Right forelimb (tissue), 1 donor: ENCODE data around the gene ARID4B.

Experiments
- DNase-seq: peaks from one replicate; pipeline ENCODE4 v3.0.0-alpha.2; 2018

Gene ARID4B

DNA sequence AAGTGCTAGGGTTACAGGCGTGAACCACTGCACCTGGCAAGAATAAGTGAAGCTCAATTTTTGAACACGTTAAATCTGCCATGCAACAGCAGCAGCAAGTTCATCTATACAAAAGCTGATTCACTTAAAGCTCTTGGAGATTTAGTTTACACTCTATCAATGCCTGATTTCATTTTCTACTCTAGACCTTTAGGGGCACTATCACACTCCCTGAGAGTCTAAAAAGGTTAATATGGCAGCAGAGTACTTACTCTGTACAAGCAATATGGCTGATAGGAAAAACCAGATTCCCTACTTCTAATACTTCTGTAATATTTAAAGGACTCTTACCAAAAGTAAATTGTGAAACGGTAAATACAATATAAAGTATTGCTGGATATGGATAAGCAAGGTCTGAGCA is 171.7 kb downstream of the ARID4B start:
- DNase-seq: no peak

DNA sequence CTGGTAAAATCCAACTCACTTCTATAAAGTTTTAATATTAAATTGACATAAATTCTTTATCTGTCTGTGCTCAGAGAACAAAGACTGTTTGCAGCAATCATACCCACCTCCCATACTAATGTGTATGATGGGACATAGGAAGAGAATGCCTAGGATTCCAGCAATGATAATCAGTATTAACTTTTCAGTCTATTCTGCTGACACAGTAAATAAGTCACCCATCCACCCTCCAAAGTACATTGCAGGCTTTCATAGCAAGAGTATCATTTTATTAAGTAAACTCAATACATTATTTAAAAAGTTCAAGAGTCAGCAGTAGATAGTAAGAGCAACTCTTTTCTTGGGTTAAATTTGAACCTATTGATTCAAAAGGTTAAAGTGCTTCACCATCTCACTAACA is 175.7 kb downstream of the ARID4B start:
- no peak for DNase-seq

DNA sequence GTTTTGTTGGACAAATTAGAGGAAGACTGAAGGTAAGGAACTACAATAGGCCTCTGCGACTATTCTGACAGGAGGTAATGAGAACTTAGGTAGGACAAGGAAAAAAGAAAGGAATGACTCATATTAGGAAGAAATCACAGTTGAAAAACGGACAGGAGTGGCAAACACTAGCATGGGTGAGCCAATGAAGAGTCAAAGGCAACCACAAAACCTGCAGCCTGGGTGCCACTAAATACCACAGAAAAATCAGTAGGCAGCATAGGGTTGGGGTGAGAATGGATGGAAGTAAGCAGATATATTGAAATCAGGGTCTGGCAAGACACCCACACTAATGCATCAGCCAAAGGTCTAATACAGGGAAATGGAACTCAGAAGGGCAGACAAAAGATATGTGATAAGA is 176.9 kb downstream of the ARID4B start:
- no peak for DNase-seq

DNA sequence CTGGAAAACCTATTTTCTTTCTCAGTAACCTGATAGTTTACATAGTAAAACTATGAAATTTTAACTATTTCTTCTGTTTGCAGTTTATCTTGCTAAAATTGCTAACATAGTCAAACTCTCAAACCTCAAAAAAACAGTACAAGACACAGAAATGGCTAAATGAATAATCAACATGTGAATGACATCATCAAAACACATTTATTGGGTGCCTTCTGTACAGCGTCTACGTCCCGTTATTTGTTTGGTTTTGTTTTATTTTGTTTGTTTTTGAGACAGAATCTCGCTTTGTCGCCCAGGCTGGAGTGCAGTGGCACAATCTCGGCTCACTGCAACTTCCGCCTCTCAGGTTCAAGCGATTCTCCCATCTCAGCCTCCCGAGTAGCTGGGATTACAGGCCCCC is 178.2 kb downstream of the ARID4B start:
- no peak for DNase-seq

DNA sequence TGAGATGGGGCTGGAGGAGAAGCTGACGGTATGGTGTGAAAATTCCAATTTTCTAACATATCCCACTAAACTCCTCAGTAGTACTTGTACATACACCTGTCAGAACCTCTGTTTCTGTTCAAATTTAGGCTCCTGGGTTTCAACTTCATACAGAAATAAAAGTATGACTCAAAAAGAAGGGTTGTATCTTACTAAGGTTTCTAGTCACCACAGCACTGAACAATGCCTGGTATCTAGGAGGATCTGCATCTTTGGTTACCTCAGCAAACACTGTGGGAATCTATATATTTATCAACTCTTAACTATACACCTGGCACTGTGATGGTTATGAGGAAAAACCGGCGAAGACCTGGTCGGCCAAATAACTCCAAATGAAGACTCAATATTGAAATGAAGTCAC is 180.7 kb downstream of the ARID4B start:
- DNase-seq: no peak

DNA sequence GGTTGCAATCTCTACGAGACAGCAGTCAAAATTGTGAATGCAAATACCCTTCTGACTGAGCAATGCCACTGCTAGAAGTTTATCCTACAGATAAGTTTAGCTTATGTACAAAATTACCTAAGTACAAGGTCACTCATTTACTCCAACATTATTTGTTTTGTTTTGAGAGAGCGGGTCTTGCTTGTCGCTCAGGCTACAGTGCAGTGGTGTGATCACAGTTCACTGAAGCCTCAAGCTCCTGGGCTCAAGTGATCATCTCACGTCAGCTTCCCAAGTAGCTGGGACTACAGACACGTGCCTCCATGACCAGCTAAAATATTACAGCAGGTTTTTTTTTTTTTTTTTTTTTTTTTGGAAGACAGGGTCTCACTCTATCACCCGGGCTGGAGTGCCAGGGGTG is 182.3 kb downstream of the ARID4B start:
- no peak for DNase-seq

DNA sequence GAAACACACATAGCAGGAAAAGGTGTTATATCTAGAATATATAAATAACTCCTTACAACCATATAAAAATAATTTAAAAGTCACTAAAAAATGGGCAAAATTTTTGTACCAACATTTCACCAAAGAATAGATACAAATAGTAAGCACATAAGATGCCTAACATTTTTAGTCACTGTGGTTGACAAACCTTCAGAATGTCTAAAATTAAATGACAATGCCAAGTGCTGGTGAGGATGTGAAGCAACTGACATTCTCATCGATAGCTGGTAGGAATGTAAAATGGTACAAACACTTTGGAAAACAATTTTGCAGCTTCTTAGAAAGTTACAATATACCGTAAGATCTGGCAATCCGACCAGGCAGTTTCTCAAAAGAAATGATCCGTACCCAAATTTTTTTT is 185.0 kb downstream of the ARID4B start:
- DNase-seq: no peak

DNA sequence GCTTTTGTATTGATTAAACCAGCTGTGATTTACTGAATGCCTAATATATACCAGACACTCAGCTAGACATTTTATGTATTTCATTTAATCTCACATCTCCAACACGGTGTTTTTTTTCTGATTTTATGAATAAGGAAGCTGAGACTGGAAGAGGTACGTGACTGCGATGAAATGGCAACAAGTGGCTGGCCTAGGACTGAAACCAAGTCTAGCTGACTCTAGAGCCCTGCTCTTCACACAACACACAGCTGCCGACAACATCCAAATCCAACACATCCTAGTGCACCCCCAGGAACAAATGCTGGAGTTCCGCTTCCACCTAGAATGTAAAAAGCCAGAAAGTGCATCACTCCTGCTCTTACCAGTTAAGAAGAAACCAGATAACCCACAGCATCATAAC is 188.7 kb downstream of the ARID4B start:
- DNase-seq: no peak

DNA sequence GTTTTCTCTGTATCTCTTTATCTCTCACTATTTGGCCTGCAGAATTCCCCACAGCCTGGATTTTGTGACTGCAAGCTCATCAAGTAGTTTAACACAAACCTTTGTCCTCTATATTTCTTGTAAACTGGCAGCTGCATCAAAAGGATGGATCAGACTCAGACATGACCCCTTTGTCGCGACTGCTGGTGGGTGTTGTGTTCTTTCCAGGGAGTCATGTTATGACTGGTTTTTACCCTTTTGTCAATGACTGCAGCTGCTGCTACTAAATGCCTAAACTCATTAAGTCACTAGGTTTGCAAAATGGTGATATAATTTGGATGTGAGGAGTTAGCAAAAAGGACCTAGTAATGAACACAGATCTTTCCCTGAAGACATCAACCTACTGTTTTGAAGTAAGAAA is 189.2 kb downstream of the ARID4B start:
- no peak for DNase-seq

DNA sequence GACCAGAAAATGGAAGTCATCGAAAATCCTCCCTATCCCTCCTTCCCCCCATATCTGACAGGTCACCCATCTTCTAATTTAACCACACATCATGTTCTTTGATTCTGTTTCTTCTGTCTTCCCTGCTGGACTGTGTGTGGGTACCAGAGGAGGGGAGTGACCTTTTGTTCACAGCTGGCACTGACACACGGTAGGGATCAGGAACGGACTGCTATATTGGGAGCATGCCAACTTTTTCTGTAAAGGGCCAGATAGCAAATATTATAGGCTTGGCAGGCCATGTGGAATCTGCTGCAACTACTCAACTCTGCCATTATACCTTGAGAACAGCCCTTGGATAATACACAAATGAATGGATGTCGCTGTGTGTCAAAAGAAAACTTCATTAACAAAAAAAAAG is 191.9 kb downstream of the ARID4B start:
- DNase-seq: no peak

DNA sequence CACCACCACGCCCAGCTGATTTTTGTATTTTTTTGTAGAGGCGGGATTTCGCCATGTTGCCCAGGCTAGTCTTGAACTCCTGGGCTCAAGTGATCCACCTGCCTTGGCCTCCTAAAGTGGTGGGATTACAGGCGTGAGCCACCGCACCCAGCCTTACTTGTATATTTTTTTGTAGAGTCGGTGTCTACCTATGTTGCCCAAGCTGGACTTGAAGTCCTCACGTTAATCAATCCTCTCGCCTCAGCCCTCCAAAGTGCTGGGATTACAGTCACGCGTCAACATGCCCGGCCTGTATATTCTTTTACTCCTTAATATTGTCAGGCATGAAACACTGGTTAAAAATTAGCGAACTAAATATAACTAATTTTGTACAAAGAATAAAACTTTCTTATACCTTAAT is 193.8 kb downstream of the ARID4B start:
- no peak for DNase-seq

DNA sequence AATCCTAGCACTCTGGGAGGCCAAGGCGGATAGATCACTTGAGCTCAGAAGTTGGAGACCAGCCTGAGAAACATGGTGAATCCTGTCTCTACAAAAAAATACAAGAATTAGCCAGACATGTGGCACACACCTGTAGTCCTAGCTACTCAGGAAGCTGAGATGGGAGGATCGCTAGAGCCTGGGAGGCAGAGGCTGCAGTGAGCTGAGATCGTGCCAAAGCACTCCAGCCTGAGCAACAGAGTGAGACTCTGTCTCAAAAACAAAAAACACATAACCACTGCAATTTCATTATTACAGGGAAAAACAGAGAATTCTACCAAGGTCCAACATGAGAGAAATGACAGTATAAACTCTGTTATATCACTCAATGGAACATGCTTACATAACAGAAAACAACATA is 194.9 kb downstream of the ARID4B start:
- no peak for DNase-seq

DNA sequence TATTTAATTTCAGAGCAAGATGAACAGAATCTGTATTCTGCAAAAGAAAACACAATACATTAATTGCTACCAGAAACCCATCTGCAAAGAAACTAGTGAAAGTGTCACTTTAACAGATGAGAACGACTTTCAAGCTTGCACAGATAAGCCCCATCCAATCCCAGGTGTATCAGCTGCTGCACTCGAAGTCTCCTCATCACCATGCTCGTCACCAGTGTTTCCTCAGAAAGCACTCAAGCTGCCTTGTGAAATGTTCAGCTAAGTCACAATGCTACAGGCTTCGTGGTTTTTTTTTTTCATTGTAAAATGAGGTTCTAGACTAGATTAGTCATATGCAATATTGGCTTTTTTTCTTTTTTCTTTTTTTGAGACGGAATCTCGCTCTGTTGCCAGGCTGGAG is 196.0 kb downstream of the ARID4B start:
- no peak for DNase-seq

DNA sequence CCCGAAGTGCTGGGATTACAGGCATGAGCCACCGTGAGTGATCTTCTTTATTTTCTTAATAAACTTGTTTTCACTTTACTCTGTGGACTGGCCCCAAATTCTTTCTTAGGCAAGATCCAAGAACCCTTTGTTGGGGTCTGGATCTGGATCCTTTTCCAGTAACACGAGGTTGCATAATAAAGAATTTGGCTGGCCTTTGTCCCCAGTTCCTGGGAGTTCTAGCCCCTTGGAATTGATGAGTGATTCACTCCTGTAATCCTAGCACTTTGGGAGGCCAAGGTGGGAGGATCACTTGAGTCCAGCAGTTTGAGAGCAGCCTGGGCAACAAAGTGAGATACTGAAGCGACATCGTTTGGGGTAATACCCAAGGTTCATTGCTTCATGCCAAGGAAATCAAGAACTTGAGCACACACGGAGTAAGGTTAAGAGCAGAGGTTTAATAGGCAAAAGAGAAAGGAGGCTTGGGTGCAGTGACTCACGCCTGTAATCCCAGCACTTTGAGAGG is 197.2 kb downstream of the ARID4B start:
- no peak for DNase-seq

DNA sequence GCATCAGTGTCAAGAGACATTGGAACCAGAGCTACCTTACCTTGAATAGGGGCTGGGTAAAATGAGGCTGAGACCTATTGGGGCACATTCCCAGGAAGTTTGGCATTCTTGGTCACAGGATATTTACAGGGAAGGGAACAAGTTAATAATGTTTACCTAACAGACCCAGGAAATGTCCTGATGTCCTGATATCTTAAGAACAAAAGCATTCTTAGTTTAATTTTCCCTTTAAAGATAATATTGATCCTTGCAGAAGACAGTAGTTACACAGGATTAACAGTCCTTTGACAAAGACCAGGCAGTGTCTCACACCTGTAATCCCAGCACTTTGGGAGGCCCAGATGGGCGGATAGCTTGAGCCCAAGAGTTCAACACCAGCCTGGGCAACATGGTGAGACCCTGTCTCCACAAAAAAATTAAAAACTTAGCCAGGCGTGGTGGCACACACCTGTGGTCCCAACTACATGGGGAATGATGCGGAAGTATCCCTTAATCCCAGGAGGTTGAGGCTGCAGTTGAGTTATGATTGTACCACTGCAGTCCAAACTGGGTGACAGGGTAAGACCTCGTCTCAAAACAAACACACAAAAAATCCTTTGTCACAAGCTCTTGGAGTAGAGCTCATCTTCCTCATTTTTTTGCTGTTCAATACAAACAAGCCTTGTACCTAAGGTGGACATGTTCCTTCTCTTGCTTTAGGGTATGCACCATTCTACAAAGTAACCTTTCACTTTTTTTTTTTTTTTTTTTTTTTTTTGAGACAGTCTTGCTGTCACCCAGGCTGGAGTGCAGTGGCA is 198.0 kb downstream of the ARID4B start:
- DNase-seq: no peak

DNA sequence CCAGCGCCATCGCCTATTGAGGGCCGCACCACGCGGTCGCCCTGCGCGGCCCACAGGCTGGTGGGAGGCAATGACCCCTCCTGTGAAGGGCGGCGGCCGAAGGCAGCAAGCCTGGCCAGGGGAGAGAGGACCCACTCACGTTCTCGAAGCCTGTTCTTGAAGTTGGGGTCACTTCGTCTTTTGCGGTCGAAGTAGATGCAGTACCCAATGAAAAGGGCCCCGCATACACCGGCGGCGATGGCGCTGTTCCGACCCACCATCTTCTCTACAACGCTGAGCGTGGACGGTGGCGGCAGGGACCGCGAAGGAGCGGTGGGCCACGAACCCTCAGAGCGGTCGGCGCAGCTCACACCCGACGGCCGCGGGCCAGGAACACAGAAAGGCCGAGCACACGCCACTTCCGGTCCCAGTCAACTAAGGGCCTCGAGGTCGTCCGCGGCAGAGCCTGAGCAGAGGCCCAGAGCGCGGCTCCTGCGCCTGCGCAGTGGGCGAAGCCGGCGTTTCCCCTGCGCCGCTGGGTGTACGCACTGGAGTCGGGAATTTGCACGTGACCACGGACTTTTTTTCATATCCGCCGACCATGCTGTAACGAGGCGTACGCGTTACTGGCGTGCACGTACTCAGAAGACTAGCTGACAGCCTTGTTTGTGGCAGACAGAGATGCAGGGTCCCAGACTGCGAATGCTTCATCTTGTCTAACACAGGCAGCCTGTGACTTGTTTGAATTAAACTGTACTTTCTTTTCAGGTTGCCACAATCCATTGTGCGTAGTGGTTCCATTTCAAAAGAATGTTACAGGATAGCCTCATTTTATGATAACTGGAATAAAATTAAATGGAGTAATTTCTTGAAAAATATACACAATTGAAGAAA is 199.3 kb downstream of the ARID4B start, which contains the start of gene TOMM20:
Gene TOMM20 (minus strand): TSS at position 382 of the 873 bp plus-strand sequence. CDS start 122 bp downstream, at position 260.
- peak; percentile 97 for DNase-seq

DNA sequence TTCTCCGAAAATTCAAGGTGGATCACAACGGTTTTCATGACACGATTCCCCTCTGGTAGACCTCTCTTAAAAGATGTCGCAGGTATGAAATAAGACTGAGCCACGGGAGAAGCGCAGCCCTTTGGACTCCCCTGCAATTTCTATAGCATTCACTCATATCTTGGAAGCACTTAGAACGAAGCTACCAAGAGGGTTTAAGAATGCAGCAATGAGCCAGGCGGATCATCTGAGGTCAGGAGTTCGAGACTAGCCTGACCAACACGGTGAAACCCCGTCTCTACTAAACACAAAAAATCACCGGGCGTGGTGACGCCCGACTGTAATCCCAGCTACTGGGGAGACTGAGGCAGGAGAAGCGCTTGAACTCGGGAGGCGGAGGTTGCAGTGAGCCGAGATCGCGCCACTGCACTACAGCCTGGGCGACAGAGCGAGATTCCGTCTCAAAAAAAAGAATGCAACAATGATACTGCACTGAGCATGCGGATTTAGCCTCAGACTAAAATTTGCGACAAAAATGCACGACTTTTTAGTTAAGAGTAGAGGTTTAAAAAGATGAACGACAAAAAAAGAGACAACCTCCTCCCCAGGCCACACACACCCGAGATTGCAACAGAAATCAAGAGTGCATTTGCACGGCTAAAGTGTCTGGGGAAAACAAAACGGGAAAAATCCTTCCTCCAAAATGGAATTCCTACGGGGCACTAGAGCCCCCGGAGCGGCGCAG is 200.1 kb downstream of the ARID4B start:
- no peak for DNase-seq

DNA sequence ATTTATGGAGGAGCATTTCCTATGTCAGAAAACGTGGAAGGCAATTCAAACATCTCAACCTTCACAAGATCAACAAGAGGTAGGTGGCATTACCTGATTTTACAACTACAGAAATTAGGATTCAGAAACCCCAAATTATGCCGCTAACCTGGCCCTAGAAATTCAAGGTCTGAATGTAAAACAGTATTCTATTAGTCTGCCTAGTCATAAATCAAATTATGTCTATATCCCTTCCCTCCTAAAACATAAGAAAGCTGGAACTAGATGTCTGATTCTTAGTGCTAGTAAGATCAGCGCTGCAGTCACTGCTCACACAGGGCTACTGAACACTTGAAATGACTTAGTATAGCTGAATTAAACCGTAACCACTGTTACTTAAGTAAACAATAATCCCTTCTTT is 200.8 kb downstream of the ARID4B start:
- DNase-seq: no peak

DNA sequence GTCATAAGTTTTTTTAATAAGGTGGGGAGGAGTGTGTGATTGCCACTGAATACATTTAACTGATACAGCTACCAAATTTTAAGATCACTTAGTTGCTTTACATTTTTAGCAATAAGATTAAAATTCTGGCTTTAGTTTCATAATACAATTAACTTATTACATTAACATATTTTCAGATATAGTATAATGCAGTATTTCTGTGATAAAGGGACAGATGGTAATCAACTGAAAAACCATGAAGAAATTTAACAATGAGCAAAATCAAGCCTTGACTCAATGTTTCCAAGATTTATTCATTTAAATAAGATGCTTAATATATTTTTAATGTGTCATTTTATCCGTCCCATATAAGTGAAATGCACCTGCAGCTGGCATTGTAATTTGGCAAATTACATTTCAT is 203.3 kb downstream of the ARID4B start:
- DNase-seq: no peak

DNA sequence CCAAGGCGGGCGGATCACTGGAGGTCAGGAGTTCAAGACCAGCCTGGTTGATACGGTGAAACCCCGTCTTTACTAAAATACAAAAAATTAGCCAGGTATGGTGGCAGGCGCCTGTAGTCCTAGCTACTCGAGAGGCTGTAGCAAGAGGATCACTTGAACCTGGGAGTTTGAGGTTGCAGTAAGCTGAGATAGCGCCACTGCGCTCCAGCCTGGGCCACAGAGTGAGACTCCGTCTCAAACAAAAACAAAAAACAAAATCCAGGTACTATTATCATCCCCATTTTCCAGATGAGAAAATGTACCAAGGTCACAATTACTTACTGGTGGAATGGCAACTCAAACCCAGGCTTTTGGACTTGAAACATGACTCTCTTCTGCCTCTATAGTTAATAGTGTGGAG is 203.9 kb downstream of the ARID4B start:
- no peak for DNase-seq

DNA sequence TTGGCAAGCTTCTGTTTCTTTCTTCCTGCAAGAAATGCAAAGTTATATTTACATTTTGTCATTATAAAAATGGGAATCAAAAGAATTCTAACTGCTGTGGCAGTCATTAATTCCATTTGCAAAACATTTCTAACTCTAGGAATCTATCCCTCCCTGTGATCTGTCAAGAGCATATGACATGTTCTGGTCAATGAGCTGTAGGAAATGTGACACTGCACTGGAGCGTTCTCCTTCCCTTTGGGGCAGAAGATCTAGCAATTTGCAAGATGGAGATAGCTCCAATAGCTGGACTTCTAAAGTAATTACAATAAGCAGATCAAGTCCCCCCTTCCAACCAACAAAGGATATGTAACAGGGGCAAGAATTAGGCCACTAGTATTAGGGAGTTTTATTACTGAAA is 205.6 kb downstream of the ARID4B start:
- DNase-seq: no peak
